ENCODE measurements around the gene CAV1. TPM values are rescaled to one million over a fixed set of nuclear protein-coding genes. Genes with fewer than 3 reads are reported as not detected.
A peak's percentile ranks its signal among the peaks of the same experiment; 100 is the strongest.

Gene CAV1
- total RNA-seq, 2 donors from 2014 or later, result 194 to 210 TPM

DNA sequence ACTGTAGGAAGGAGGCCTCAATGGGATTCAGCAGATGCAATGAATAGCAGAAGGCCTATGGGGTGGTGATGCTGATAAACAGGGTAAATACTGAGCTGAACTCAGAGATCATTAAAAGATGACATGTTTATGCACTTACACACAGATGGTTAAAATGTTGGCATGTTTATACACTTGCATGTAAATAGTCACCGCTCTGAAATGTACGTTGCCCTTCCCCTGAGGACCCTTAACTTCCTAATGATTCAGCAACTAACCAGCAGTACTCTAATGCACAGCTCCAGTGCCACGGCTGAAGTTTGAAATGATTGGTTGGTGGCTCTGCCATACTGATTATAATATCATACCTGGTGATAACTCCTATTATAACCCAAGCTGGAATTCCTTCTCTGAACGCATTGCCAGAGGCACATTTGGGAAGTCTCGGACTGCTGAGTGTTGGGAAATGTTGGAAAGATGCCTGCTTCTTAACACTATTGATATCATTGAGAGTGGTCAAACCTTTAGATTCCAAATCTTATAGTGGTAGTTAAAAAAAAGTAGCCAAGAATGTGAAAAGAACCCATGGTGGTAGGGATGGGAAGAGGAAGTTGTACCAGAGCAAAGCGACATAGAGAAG lies 3.7 kb upstream of the CAV1 start:
- H3K4me1 ChIP-seq (ENCODE audit: control insufficient read depth in 1 of 2, low read depth in 2 of 2), result peaks cover 0 to 3% of the 10 kb centered on the region in 2 donors
- no peaks in the 10 kb centered on the region for H3K9me3 ChIP-seq
- TF ChIP-seq, protein P1, sequence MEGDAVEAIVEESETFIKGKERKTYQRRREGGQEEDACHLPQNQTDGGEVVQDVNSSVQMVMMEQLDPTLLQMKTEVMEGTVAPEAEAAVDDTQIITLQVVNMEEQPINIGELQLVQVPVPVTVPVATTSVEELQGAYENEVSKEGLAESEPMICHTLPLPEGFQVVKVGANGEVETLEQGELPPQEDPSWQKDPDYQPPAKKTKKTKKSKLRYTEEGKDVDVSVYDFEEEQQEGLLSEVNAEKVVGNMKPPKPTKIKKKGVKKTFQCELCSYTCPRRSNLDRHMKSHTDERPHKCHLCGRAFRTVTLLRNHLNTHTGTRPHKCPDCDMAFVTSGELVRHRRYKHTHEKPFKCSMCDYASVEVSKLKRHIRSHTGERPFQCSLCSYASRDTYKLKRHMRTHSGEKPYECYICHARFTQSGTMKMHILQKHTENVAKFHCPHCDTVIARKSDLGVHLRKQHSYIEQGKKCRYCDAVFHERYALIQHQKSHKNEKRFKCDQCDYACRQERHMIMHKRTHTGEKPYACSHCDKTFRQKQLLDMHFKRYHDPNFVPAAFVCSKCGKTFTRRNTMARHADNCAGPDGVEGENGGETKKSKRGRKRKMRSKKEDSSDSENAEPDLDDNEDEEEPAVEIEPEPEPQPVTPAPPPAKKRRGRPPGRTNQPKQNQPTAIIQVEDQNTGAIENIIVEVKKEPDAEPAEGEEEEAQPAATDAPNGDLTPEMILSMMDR (IDR thresholded peaks at IDR 0.05), result no peak
- H3K4me3 ChIP-seq, result no peak overlapping the region
- H3K36me3 ChIP-seq, result no peaks in the 10 kb centered on the region
- no peak for DNase-seq (ENCODE audit: low spot score)
- ATAC-seq (ENCODE audit: insufficient number of reproducible peaks, low FRiP score, low read depth), result no peak
- H3K27ac ChIP-seq, result no peak overlapping the region
- H3K27me3 ChIP-seq (replicated peaks; ENCODE audit: insufficient read depth), result no peaks in the 10 kb centered on the region

DNA sequence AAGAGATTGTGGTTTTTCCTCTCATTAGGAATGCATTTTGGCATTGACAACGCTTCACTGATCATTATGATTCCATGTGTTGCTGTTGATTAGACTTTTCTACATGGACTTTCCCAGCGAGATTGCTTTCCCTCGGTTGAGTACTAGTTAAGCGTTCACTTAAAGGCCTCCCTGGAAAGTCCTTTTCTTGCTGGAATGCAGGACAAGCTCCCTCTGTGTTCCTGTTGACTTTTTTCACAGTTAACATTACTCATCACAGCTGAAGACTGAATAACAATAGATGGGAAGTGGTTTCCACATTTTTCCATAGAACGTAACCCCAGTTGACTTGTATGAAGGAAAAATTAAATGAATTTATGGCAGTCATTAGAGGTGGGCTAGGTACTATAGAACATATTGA lies 2.6 kb upstream of the CAV1 start:
- peaks cover 2 to 5% of the 10 kb centered on the region in 2 donors for H3K4me1 ChIP-seq (ENCODE audit: control insufficient read depth in 1 of 2, low read depth in 2 of 2)
- H3K4me3 ChIP-seq, result no peak overlapping the region
- H3K27me3 ChIP-seq (replicated peaks; ENCODE audit: insufficient read depth), result no peaks in the 10 kb centered on the region
- no peak for DNase-seq (ENCODE audit: low spot score)
- no peak for ATAC-seq (ENCODE audit: insufficient number of reproducible peaks, low FRiP score, low read depth)
- TF ChIP-seq, protein P1 (IDR thresholded peaks at IDR 0.05), result no peak
- no peaks in the 10 kb centered on the region for H3K36me3 ChIP-seq
- no peak overlapping the region for H3K27ac ChIP-seq
- H3K9me3 ChIP-seq, result no peaks in the 10 kb centered on the region

DNA sequence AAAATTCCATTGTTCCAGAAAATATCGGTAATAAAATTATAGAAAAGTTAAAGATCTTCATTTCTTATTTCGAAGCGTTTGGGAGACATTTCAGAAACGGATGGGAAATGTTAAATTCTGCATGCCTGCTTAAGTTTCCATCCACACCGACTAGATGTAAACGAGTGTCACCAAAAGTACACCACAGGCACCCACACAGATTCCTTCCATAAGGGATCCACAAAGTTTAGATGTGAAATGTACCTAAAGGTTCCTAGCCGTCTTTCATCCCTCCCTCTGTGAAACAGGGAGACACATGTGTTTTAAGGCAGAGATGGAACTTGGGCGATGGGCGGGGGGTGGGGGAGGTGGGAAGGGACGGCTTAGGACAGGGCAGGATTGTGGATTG lies 621 bp upstream of the CAV1 start:
- peaks cover 16 to 21% of the 10 kb centered on the region in 2 donors for H3K4me1 ChIP-seq (ENCODE audit: control insufficient read depth in 1 of 2, low read depth in 2 of 2)
- peak overlapping the region; percentile 95 for H3K4me3 ChIP-seq
- H3K27me3 ChIP-seq (replicated peaks; ENCODE audit: insufficient read depth), result no peaks in the 10 kb centered on the region
- ATAC-seq (ENCODE audit: insufficient number of reproducible peaks, low FRiP score, low read depth), result no peak
- DNase-seq (ENCODE audit: low spot score), result no peak
- H3K27ac ChIP-seq, result peak overlapping the region; percentile 27 to 98
- TF ChIP-seq, protein P1 (IDR thresholded peaks at IDR 0.05), result no peak
- no peaks in the 10 kb centered on the region for H3K9me3 ChIP-seq
- H3K36me3 ChIP-seq, result no peaks in the 10 kb centered on the region

DNA sequence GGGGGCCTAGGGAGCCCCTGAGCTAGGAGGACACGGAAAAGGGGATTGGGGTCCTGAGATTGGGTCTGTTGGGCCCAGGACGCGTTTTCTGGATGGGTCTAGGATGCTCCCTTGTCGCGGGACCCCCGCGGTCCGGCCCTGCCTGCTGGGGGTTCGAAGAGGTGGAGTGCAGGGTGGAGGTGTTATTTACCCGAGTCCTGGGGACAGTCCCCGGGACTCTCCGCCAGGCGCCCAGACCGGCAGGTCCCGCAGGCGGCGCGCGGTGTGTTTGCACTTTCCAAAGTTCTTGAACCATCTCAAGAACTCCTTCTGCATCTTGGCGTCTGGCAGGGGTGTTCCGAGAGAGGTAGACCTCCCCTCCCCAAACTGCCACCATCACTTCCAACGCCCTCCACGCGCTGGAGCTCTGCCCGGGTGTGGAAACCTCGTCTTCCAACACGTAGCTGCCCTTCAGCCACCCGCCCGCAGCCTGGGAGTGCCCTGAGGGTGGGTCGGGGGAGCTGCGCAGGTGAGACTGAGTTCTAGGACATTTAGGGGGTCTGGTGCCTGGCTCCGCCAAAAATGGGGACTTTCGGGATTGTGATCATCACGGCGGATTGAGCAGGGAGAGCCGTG lies 569 bp downstream of the CAV1 start:
- TF ChIP-seq, protein P1 (IDR thresholded peaks at IDR 0.05), result peak; percentile 12
- Histone ChIP-seq H3K27ac (peak overlapping the region; percentile 95 to 98), H3K27me3 (replicated peaks; ENCODE audit: insufficient read depth) (no peaks in the 10 kb centered on the region), H3K36me3 (no peaks in the 10 kb centered on the region), H3K4me3 (peak overlapping the region; percentile 95), H3K4me1 (ENCODE audit: control insufficient read depth in 1 of 2, low read depth in 2 of 2) (peaks cover 25 to 32% of the 10 kb centered on the region in 2 donors), H3K9me3 (no peaks in the 10 kb centered on the region)
- ATAC-seq (ENCODE audit: insufficient number of reproducible peaks, low FRiP score, low read depth), result no peak
- DNase-seq (ENCODE audit: low spot score), result no peak

DNA sequence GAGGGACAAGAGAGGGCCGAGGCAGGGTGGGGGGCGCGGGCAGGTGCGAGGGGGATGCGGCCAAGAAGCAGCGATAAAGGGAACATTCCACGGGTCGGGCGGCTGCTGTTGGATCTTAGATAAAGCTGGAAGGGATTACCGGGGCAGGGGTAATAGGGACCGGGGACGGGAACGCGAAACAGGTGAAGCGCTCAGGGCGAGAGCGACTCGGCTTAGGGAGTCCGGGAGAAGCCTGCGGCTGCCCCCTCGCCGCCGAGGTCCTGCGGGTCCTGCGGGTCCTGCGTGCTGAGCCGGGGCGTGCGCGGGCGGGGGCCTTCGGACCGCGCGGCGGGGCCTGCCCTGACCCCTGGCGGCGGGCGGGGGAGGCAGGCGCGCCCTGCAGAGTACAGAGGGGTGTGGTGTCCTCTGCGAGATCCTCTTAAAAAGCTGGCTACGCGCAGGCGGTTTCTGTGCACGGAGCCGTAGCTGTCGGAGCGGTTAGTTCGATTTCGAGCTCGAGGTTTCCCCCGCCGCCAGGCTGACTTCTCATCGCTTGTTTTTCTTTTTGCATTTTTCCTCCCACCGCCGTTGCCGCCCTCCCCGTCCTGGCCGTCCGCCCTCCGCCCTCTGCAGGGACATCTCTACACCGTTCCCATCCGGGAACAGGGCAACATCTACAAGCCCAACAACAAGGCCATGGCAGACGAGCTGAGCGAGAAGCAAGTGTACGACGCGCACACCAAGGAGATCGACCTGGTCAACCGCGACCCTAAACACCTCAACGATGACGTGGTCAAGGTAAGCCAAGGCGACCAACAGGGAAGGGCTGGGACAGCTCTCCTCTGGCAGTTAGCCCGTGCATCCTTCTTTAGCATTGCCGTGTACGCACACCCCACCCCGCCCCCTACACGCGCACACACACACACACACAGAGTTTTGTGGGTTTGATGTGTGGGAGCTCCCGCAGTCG lies 1.4 kb downstream of the CAV1 start:
- H3K9me3 ChIP-seq, result no peaks in the 10 kb centered on the region
- H3K4me1 ChIP-seq (ENCODE audit: control insufficient read depth in 1 of 2, low read depth in 2 of 2), result peaks cover 33 to 40% of the 10 kb centered on the region in 2 donors
- H3K4me3 ChIP-seq, result peak overlapping the region; percentile 95
- H3K36me3 ChIP-seq, result no peaks in the 10 kb centered on the region
- peak; percentile 51 for ATAC-seq (ENCODE audit: insufficient number of reproducible peaks, low FRiP score, low read depth)
- peak overlapping the region; percentile 95 to 98 for H3K27ac ChIP-seq
- TF ChIP-seq, protein P1 (IDR thresholded peaks at IDR 0.05), result peak; percentile 83
- DNase-seq (ENCODE audit: low spot score), result peak; percentile 11
- H3K27me3 ChIP-seq (replicated peaks; ENCODE audit: insufficient read depth), result no peaks in the 10 kb centered on the region

Measured in thoracic aorta (tissue), 2 donors.